ENCODE data around the gene PLEKHD1.

The PLEKHD1 gene

DNA sequence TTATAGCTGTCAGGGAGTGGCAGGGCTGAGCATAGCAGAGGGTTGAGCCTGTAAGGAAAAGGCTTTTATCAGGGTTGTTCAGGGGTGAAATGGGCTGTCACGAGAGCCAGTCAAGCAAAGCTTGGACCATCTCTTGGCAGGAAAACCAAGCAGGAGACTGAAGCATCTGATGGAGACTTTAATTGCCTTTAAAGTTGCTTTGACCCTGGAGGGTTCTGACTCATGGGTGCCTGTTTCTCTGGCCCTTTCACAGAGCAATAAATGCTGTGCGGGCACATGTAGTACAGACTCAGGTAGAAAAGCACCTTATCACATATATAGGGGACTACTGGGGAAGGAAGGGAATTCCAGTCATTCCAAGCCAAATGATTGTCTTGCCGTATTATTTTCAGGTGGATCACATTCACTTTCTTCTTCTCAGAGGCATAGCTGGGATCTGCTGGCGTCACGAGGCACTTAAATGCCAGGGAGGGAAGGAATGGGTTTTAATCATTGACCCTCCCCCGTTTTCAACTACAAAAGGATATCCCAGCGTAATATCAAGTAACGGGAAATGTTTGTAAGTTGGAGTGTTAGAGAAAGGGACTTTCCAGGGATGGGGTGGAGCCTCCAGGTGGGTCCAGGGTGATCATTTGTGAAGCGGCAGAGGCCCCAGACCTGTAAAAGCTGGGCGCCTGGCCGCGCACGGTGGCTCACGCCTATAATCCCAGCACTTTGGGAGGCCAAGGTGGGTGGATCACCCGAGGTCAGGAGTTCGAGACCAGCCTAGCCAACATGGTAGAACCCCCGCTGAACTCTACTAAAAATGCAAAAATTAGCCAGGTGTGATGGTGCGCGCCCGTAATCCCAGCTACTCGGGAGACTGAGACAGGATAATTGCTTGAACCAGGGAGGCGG is 34.9 kb downstream of the PLEKHD1 start:
- Mint-ChIP-seq H3K27me3 (peaks cover 8% of the 10 kb centered on the region), H3K4me1 (no peaks in the 10 kb centered on the region), H3K4me3 (no peak overlapping the region), H3K27ac (no peak overlapping the region), H3K9me3 (peaks cover 7% of the 10 kb centered on the region), H3K36me3 (ENCODE audit: low read depth) (no peaks in the 10 kb centered on the region)
- ATAC-seq (no peak), DNase-seq (no peak)

DNA sequence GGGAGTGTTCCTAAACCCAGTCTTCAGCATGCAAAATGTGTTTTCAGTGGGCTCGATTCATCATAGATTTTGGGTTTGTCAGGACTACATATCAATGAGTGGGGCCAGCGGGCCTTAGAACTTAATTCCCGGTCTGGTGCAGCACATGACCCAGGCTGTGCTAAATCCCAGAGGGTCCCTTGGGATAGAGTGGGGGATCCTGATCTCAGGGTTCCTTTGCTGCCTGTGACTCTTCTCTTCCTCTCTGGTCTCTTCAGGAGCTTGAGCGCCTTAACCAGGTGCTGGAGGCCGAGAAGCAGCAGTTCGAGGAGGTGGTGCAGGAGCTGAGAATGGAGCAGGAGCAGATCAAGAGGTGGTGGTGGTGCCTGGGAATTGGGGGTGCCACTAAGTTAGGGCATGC is 37.5 kb downstream of the PLEKHD1 start:
- Mint-ChIP-seq H3K9me3 (no peaks in the 10 kb centered on the region), H3K4me3 (no peak overlapping the region), H3K4me1 (no peaks in the 10 kb centered on the region), H3K27me3 (peaks cover 2% of the 10 kb centered on the region), H3K36me3 (ENCODE audit: low read depth) (no peaks in the 10 kb centered on the region), H3K27ac (no peak overlapping the region)
- ATAC-seq (no peak), DNase-seq (no peak)

DNA sequence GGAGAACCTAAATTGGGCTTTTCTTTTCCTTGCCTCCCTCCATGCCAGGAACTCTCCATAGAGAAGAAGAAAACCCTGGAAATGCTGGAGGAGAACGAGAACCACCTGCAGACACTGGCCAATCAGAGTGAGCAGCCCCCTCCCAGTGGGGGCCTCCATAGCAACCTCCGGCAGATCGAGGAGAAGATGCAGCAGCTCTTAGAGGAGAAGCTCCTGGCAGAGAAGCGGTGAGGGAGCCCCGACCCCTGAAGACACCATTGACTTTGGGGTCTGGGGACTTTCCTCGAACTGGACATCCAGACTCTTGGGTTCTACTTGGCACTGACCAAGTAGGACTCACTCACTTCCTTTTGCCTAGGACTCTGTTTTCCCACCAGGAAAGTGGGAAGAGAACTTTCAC is 41.4 kb downstream of the PLEKHD1 start:
- no peaks in the 10 kb centered on the region for H3K27me3 Mint-ChIP-seq
- H3K4me3 Mint-ChIP-seq = no peak overlapping the region
- no peaks in the 10 kb centered on the region for H3K4me1 Mint-ChIP-seq

DNA sequence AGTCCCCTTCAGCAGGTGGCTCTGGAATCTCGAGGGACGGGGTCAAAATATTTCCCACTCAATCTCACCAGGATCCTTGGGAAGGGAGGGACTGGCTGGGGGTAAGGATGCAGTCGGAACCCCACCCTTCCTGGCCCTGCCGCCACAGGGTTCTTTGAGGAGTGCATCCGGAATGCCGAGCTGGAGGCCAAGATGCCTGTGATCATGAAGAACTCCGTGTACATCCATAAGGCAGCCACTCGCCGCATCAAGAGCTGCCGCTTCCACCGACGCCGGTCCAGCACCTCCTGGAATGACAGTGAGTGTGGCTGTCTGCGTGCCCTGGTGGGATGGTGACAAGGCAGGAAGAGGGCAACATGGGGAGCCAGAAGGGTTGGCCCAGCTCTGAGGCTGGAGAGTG is 43.1 kb downstream of the PLEKHD1 start:
- Mint-ChIP-seq H3K27ac (no peak overlapping the region), H3K9me3 (no peaks in the 10 kb centered on the region), H3K27me3 (peaks cover 3% of the 10 kb centered on the region), H3K4me3 (no peak overlapping the region), H3K4me1 (no peaks in the 10 kb centered on the region), H3K36me3 (ENCODE audit: low read depth) (no peaks in the 10 kb centered on the region)
- ATAC-seq (no peak), DNase-seq (no peak)

More for the DNA sequence above, 41.4 kb downstream of the PLEKHD1 start:
- Mint-ChIP-seq H3K9me3 (no peaks in the 10 kb centered on the region), H3K36me3 (ENCODE audit: low read depth) (no peaks in the 10 kb centered on the region), H3K27ac (no peak overlapping the region)
- ATAC-seq (no peak), DNase-seq (no peak)

DNA sequence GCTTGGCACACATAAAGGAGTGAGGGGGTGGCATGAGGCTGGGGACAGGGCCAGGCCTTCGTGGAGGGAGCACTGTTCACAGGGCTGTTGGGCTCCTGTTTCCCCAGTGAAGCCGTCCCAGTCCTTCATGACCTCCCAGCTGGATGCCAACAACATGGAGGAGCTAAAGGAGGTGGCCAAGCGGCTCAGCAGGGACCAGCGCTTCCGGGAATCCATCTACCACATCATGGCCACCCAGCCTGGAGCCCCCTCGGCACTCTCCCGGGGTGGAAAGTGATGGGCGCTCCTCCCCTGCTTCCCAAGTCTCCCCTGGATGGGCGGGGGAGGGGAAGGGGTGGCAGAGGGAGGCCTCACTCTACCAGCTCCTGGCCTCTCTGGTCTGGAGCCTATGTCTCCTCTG is 43.6 kb downstream of the PLEKHD1 start:
- peaks cover 4% of the 10 kb centered on the region for H3K27me3 Mint-ChIP-seq
- no peak overlapping the region for H3K4me3 Mint-ChIP-seq
- DNase-seq (no peak), ATAC-seq (no peak)
- H3K9me3 Mint-ChIP-seq = no peaks in the 10 kb centered on the region
- H3K36me3 Mint-ChIP-seq (ENCODE audit: low read depth) = no peaks in the 10 kb centered on the region
- no peaks in the 10 kb centered on the region for H3K4me1 Mint-ChIP-seq
- H3K27ac Mint-ChIP-seq = no peak overlapping the region

DNA sequence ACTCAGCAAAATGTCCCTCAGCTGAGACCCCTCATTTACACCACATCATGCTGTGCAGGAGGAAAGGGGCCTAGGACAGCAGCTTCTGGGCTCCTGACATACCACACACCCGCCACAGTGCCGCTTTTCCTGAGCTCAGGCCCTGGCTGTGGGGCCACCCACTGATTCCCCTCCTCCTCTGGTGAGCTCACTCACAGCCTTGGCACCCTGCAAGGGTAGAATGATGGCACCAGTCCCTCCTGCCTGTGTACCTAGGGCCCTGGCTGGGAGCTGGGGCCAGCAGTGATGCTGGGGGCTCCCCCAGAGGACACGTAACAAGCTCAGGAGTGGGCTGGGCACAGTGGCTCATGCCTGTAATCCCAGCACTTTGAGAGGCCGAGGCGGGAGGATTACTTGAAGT is 44.4 kb downstream of the PLEKHD1 start:
- Mint-ChIP-seq H3K36me3 (ENCODE audit: low read depth) (no peaks in the 10 kb centered on the region), H3K4me3 (no peak overlapping the region), H3K27me3 (peaks cover 9% of the 10 kb centered on the region), H3K4me1 (no peaks in the 10 kb centered on the region), H3K9me3 (no peaks in the 10 kb centered on the region), H3K27ac (no peak overlapping the region)
- DNase-seq = no peak
- no peak for ATAC-seq

DNA sequence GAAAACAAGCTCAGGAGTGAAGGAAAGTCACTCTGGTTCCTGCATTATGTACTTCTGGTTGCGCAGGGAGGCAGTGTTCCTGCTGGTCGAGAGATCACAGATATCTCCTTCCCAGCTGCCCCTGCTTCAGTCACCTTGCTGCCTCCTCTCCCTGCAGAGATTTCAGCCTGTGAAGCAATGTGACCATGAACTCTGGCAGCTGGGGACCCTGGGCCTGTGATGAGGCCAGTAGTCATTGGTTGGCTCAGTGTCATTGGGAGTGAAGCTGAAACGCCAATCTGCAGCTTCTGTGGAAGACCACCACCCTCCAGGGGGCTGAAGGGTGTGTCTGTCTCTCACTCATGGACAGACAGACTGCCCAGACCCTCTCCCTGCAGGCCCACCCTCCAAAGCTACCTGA is 45.0 kb downstream of the PLEKHD1 start:
- no peak overlapping the region for H3K27ac Mint-ChIP-seq
- no peak overlapping the region for H3K4me3 Mint-ChIP-seq
- no peak for DNase-seq
- H3K36me3 Mint-ChIP-seq (ENCODE audit: low read depth) = no peaks in the 10 kb centered on the region
- ATAC-seq = no peak
- H3K9me3 Mint-ChIP-seq = no peaks in the 10 kb centered on the region
- H3K27me3 Mint-ChIP-seq = peaks cover 9% of the 10 kb centered on the region
- H3K4me1 Mint-ChIP-seq = no peaks in the 10 kb centered on the region

DNA sequence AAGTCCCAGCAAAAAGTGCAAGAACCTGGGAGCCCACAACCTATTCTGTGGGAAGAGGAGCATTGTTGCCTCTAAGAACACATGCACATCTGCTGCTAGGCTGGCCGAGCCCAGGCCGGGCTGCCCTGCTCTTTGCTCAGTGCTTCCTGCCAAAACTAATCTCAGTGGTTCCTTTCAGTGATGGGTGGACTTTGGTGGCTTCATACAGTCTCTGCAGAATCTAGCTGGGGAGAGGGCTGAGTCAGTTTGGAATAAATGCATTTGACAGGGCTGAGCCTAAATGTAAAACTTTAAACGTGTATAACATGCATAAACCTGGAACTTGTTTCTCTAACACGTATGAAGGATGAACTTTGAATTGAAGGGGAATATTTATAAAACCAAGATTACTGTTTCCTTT is 45.6 kb downstream of the PLEKHD1 start:
- no peak overlapping the region for H3K4me3 Mint-ChIP-seq
- peaks cover 13% of the 10 kb centered on the region for H3K27me3 Mint-ChIP-seq
- no peaks in the 10 kb centered on the region for H3K9me3 Mint-ChIP-seq
- no peaks in the 10 kb centered on the region for H3K4me1 Mint-ChIP-seq
- H3K27ac Mint-ChIP-seq = no peak overlapping the region
- H3K36me3 Mint-ChIP-seq (ENCODE audit: low read depth) = no peaks in the 10 kb centered on the region
- ATAC-seq (no peak), DNase-seq (no peak)

DNA sequence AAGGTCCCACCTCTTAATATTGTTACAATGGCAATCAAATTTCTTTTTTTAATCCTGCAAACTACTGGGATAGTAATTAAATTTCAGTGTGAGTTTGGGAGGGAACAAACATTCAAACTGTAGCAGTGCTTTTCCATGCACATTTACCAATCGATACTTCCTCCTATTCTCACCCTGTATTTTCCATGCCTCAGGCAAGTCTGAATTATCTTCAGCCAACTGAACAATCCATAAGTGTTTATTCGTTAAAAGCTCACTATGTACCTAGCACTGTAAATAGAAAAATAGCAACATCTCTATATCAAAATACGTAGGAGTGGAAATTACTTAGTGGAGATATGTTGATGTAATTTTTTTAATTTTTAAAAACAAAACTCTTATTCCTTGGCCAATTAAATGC is 46.6 kb downstream of the PLEKHD1 start:
- Mint-ChIP-seq H3K9me3 (no peaks in the 10 kb centered on the region), H3K4me3 (no peak overlapping the region), H3K27me3 (peaks cover 15% of the 10 kb centered on the region), H3K4me1 (no peaks in the 10 kb centered on the region), H3K27ac (no peak overlapping the region), H3K36me3 (ENCODE audit: low read depth) (no peaks in the 10 kb centered on the region)
- DNase-seq (no peak), ATAC-seq (no peak)

DNA sequence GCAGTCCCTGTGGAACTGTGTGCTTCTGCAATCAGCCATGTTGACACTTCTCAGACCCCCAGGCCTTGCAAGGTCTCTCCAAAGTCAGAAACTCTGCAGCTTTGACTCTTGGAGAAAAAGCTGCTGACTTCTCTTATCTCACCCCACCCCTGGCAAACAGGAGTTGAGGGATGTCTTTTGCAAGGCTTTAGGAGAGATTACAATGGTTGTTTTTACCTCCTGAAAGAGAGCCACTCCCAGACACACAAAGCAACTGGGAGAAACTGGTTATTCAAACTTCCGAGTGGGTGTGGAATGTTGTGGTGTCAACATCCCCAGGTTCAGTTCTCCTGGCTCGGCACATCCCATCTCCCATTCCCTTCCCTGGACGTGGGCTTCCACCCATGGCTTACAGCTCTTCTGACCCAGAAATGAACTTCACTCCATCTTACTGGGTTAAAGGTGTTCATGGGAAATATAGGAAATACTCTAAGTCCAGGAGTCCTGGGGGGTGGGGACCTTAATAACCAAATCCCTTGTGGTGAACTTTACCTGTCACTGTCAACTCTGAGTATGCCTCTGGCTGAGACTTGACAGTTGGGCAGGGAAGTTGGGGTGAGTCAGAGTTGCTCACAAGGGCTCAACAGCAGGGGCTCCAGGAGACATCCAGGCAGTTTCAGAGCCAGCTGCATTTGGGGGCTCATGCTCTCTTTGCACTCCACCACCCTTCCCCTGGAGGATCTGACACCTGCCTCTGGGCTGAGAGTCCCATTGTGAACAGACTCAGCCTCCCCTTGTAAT is 48.2 kb downstream of the PLEKHD1 start:
- Mint-ChIP-seq H3K9me3 (no peaks in the 10 kb centered on the region), H3K27ac (no peak overlapping the region), H3K27me3 (peaks cover 19% of the 10 kb centered on the region), H3K36me3 (ENCODE audit: low read depth) (no peaks in the 10 kb centered on the region), H3K4me3 (no peak overlapping the region), H3K4me1 (no peaks in the 10 kb centered on the region)
- no peak for DNase-seq
- ATAC-seq = no peak

DNA sequence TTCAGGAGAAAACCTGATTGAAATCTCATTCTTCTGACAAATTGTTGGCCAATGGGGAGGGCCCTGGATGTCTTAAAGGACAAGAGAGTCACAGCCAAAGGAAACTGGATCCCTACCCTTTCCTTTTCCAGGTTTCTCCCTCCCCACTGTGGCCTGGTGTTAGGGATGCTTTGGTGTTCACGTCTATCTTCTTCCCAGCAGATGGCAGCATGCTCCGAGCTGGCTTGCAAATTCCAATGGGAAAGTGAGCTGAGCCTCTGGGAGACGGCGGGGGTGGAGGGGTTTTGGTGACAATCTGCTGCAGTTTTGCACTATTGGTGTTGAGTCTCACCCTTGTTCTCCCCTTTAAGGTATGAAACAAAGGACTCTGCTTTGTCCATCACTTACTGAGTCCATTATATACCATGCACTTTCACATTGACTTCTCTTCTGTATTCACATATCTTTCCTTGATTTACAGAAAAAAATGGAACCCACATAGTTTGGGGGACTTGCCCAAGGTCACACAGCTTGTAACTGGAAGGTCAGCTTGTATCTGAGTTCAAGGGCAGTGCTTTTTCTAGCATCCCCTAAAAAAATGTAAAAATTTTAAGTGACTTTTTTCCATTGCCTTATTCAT is 50.8 kb downstream of the PLEKHD1 start:
- no peaks in the 10 kb centered on the region for H3K4me1 Mint-ChIP-seq
- no peak overlapping the region for H3K27ac Mint-ChIP-seq
- ATAC-seq (no peak), DNase-seq (no peak)
- no peaks in the 10 kb centered on the region for H3K36me3 Mint-ChIP-seq (ENCODE audit: low read depth)
- H3K27me3 Mint-ChIP-seq = peaks cover 23% of the 10 kb centered on the region
- no peak overlapping the region for H3K4me3 Mint-ChIP-seq
- H3K9me3 Mint-ChIP-seq = no peaks in the 10 kb centered on the region

DNA sequence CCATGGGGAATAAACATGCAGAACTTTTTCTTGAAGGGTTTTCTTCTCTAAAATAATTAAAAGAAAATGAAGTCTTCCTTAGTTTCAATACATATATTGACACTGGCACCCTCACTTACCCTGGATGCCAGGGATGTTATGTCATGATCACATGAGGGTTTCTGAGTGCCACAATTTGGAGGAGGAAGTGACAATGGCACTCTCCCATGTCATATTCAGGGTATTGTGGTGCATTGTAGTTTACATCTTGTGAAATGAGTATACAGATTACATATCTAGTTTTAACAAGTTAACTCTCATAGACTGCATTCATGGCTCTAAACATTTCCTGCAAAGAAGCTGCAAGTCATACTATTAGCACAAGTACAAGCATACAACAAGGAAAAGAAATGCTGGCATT is 52.4 kb downstream of the PLEKHD1 start:
- no peak for DNase-seq
- Mint-ChIP-seq H3K27me3 (peaks cover 19% of the 10 kb centered on the region), H3K4me3 (no peak overlapping the region), H3K27ac (no peak overlapping the region), H3K4me1 (no peaks in the 10 kb centered on the region), H3K36me3 (ENCODE audit: low read depth) (no peaks in the 10 kb centered on the region), H3K9me3 (no peaks in the 10 kb centered on the region)
- ATAC-seq = no peak

DNA sequence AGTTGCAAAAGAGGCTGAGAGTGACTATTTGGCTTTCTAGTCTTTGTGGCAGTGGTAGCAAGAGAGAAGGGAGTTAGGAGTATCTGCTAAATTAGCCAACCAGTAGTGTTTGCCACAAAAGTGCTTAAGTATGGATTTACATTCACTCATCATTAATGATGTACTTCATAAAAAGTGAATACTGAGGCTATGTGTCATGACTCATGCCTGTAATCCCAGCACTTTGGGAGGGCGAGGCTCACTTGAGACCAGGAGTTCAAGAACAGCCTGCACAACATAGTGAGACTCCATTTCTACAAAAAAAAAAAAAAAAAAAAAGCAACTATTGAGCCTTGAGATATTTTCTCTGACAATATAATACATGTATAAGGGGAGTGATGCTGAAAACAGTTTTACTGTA is 53.4 kb downstream of the PLEKHD1 start:
- Mint-ChIP-seq H3K4me3 (no peak overlapping the region), H3K36me3 (ENCODE audit: low read depth) (no peaks in the 10 kb centered on the region), H3K4me1 (no peaks in the 10 kb centered on the region), H3K27ac (no peak overlapping the region), H3K27me3 (peaks cover 19% of the 10 kb centered on the region), H3K9me3 (no peaks in the 10 kb centered on the region)
- ATAC-seq (no peak), DNase-seq (no peak)

DNA sequence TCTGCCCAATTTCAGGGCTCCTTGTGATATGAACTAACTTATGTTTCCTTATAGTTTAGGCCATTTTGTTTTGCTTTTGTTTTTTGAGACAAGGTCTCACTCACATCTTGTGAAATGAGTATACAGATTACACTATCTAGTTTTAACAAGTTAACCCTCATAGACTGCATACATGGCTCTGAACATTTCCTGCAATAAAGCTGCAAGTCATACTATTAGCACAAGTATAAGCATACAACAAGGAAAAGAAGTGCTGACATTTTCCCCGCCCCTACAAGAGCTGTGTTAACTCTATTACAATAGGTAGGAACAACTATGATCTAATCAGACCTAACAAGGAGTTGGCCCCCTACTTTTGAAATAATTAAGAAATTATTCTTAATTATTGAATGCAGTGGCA is 54.2 kb downstream of the PLEKHD1 start:
- Mint-ChIP-seq H3K27me3 (peaks cover 18% of the 10 kb centered on the region), H3K9me3 (no peaks in the 10 kb centered on the region), H3K4me3 (no peak overlapping the region), H3K4me1 (peaks cover 3% of the 10 kb centered on the region), H3K27ac (no peak overlapping the region), H3K36me3 (ENCODE audit: low read depth) (no peaks in the 10 kb centered on the region)
- DNase-seq (no peak), ATAC-seq (no peak)

Data from activated naive CD8-positive, alpha-beta T cell treated with anti-CD3 and anti-CD28 coated beads, Interleukin-2, amount 50 U/mL, for 24 hours (primary cell).